PFSK-1 (cell line): ENCODE data around the gene SRSF4.

Experiments
- FOXP2 ChIP-seq: optimal IDR thresholded peaks from 2 replicates; pipeline ENCODE3; 2011; ENCODE audit warnings: borderline replicate concordance, control low read depth, inconsistent platforms; ENCODE audit not compliant: insufficient read depth; ENCODE audit errors: extremely low read length, extremely low read depth
- POLR2AphosphoS5 ChIP-seq: IDR thresholded peaks from 2 replicates; pipeline ENCODE4 v1.6.1; 2012; ENCODE audit warnings: low read depth, mild to moderate bottlenecking, control low read depth, low read length, moderate library complexity
- SIN3A ChIP-seq: IDR thresholded peaks from 2 replicates; pipeline ENCODE4 v1.6.1; 2012; ENCODE audit warnings: mild to moderate bottlenecking, low read length, moderate library complexity, borderline replicate concordance; ENCODE audit not compliant: insufficient read depth
- TAF1 ChIP-seq: IDR thresholded peaks from 2 replicates; pipeline ENCODE4 v1.6.1; 2012; ENCODE audit warnings: low read length, control low read depth, borderline replicate concordance; ENCODE audit not compliant: insufficient read depth
- TF ChIP-seq, protein P1 (sequence below), 2 experiments: IDR thresholded peaks; 2 replicates each; pipeline versions ENCODE4 v1.6.1 to v1.8.0; 2011 to 2012; ENCODE audit warnings: low read depth in 2 of 2, low read length in 2 of 2, control low read depth in 1 of 2, inconsistent platforms in 1 of 2, mild to moderate bottlenecking in 1 of 2, moderate library complexity in 1 of 2; ENCODE audit not compliant: insufficient read depth in 1 of 2

Gene SRSF4

DNA sequence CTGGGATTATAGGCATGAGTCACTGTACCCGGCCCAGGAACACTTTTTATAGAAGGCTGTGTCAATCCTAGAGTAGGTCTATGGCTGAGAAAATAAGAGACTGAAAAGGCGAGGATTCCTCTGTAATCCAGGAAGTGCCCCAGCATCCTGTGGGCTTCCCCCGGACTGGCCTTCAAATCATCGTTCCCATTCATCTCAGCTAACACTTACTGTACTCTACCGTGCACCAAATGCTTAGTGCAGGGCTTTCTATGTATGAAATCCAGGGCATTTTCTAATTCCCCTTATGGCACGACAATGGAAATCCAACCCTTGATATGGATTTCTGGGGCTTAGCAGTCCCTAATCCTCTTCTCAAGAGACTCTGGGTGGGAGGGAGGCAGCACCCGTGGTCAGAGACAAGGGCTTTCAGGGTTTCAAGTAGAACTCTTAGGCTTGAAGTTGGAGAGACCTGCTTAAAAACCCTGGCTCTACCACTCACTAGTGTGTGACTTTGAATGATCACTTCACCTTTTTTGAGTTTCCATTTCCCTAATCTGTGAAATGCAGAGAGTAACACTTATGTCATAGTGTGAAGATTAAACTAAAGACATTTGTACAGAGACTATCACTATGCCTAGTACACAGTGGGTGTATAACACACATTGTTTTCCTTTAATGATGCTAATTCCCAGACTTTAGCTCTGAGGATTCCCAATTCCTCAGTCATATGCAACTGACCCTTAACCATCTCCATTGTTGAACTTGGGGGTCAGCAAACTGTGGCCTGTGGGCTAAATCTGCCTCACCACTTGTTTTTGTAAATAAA is 28.8 kb upstream of the SRSF4 start:
- TF ChIP-seq SIN3A: no peak
- TF ChIP-seq, protein P1, sequence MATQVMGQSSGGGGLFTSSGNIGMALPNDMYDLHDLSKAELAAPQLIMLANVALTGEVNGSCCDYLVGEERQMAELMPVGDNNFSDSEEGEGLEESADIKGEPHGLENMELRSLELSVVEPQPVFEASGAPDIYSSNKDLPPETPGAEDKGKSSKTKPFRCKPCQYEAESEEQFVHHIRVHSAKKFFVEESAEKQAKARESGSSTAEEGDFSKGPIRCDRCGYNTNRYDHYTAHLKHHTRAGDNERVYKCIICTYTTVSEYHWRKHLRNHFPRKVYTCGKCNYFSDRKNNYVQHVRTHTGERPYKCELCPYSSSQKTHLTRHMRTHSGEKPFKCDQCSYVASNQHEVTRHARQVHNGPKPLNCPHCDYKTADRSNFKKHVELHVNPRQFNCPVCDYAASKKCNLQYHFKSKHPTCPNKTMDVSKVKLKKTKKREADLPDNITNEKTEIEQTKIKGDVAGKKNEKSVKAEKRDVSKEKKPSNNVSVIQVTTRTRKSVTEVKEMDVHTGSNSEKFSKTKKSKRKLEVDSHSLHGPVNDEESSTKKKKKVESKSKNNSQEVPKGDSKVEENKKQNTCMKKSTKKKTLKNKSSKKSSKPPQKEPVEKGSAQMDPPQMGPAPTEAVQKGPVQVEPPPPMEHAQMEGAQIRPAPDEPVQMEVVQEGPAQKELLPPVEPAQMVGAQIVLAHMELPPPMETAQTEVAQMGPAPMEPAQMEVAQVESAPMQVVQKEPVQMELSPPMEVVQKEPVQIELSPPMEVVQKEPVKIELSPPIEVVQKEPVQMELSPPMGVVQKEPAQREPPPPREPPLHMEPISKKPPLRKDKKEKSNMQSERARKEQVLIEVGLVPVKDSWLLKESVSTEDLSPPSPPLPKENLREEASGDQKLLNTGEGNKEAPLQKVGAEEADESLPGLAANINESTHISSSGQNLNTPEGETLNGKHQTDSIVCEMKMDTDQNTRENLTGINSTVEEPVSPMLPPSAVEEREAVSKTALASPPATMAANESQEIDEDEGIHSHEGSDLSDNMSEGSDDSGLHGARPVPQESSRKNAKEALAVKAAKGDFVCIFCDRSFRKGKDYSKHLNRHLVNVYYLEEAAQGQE (IDR thresholded peaks at IDR 0.05; ENCODE audit: insufficient read depth in 1 of 2, low read depth in 2 of 2, low read length in 2 of 2): no peak
- TF ChIP-seq POLR2AphosphoS5: no peak
- TF ChIP-seq TAF1: no peak
- TF ChIP-seq FOXP2: no peak

DNA sequence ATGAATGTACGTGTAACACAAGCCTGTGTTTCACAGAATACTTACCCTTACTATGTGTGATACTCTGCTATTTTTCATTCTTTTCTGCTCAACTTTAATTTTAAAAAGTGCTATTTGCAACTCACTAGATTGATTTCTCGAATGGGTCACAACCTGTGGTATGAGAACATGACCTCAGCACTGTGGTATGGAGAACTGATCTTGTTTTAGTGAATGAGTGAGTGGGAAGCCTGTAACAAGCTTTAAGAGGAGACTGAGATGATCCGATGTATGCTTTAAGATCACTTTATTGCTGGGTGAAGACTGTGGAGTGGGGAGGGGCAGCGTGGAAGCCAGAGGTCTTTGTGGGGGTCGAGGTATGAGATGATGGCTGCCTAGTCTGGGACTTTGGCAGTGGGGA is 27.5 kb upstream of the SRSF4 start:
- TF ChIP-seq, protein P1 (IDR thresholded peaks at IDR 0.05; ENCODE audit: insufficient read depth in 1 of 2, low read depth in 2 of 2, low read length in 2 of 2): no peak
- TF ChIP-seq TAF1 (no peak), SIN3A (no peak)

DNA sequence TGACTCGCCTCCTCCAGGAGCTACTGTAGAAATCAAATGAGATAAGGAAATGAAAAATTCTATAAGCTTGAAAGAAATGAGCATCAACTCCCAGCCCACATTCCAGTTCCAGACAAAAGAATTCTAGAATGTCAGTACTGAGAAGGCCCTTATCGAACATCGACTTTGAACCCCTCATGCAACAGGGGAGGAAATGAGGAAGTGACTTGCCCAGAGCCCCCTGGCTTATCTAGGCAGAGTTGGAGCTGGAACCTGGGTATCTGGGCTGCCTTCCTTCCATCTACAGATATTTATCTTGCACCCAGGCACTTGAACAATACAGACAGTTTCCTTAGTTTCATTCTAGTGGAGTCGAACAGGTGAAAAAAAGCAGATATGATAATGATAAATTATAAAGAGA is 26.7 kb upstream of the SRSF4 start:
- no peak for TF ChIP-seq FOXP2
- TF ChIP-seq TAF1: no peak
- TF ChIP-seq POLR2AphosphoS5: no peak
- TF ChIP-seq, protein P1 (IDR thresholded peaks at IDR 0.05; ENCODE audit: insufficient read depth in 1 of 2, low read depth in 2 of 2, low read length in 2 of 2): no peak
- no peak for TF ChIP-seq SIN3A

DNA sequence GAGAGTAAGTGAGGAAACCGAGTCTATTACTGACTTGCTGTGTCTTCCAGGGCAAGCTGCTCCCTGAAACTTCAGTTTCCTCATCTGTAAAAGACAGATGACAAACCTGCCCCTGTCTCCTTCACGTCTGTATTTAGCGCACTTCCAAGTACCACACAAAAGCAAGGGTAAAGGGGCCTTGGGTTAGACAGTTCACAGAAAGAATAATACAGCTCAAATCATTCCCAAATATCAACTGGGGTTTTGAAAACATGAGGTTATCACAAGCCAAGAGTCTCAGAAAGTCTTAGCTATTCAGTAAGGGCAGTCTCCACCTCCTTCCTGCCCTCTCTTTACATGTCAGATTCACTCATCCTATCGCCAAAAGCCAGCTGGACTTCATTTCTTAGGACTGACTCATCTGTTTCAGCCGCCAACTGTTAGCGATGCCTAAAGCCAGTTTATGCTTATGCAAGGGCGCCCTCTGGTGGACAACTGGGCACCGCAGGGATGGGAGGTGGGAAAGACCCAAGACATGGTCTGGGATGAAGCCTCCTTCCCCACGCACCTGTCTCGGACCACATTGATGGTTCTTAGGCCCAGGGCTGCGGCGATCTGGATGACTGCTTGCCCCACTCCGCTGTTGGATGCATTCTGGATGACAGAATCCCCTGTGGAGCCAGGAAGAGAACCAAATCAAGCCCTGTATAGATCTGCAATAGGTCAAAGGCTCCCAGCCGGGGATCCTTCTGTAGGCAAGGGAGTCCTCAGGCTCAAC is 21.1 kb upstream of the SRSF4 start:
- TF ChIP-seq POLR2AphosphoS5: no peak
- 0 out of 2 replicates have a peak, but pooled peaks have one; percentile 31 for TF ChIP-seq TAF1
- TF ChIP-seq, protein P1 (IDR thresholded peaks at IDR 0.05; ENCODE audit: insufficient read depth in 1 of 2, low read depth in 2 of 2, low read length in 2 of 2): 0 out of 4 replicates have a peak, but pooled peaks of 1 of the 2 experiments have one; percentile 17
- no peak for TF ChIP-seq FOXP2
- peak; percentile 96; the same call in 1 of the 2 replicates for TF ChIP-seq SIN3A
